ENCODE measurements around the gene PACSIN2. TPM values are rescaled to one million over a fixed set of nuclear protein-coding genes. Genes with fewer than 3 reads are reported as not detected.

The PACSIN2 gene
- total RNA-seq, 3 donors from 2014 or later: 132 to 184 (median 152) TPM

DNA sequence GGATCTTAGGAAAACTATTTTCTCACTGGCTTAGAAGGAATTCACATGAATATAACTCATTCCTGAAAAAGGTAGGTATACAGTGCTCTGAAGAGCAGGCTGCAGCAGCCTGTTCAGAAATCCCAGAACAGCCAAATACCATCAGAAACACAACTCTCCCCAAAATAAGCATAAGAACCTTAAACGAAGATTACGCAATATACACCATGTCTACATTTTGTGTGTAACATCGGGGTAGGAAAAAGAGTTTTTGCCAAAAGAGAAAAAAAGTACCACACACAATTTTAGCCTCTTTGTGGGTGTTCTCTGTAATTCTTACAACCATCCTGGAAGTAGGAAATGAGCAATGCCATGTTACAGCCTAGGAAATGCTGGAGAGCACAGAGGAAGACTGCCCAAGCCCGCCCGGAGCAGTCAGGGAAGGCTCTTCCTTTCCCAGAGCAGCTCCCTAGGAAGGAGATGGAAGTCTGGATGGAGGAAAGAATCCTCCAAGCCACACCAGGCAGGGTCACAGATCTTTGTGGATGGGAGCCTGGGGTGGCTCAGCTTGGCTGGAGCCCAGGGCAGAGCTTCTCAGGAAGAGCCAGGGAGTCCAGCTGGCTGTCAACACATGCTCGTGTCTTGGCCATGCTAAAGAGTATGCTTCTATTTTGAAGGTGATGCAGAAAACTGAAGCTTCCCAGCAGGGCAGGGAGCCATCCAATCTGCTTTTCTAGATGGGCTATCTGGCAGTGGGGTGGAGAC is 108.2 kb downstream of the PACSIN2 start:
- DNase-seq (no peak), ATAC-seq (peak; percentile 8)
- H3K9me3 ChIP-seq: no peaks in the 10 kb centered on the region
- no peak for TF ChIP-seq CTCF (IDR thresholded peaks at IDR 0.05)
- intact Hi-C loops (cut with DNase I, micrococcal nuclease): no loop called here
- H3K36me3 ChIP-seq (ENCODE audit: low read depth): no peaks in the 10 kb centered on the region
- H3K4me1 ChIP-seq (ENCODE audit: low read depth): peaks cover 18% of the 10 kb centered on the region
- no peak overlapping the region for H3K4me3 ChIP-seq

GRCh38 chr22:42905702-42906183 is 109.2 kb downstream of the PACSIN2 start:
- intact Hi-C loops (cut with DNase I, micrococcal nuclease): no loop called here
- ATAC-seq (peak; percentile 72), DNase-seq (peak; percentile 69 to 76 (median 71))
- no peak overlapping the region for H3K4me3 ChIP-seq
- no peaks in the 10 kb centered on the region for H3K9me3 ChIP-seq
- TF ChIP-seq CTCF (IDR thresholded peaks at IDR 0.05): no peak
- peaks cover 18% of the 10 kb centered on the region for H3K4me1 ChIP-seq (ENCODE audit: low read depth)
- no peaks in the 10 kb centered on the region for H3K36me3 ChIP-seq (ENCODE audit: low read depth)

DNA sequence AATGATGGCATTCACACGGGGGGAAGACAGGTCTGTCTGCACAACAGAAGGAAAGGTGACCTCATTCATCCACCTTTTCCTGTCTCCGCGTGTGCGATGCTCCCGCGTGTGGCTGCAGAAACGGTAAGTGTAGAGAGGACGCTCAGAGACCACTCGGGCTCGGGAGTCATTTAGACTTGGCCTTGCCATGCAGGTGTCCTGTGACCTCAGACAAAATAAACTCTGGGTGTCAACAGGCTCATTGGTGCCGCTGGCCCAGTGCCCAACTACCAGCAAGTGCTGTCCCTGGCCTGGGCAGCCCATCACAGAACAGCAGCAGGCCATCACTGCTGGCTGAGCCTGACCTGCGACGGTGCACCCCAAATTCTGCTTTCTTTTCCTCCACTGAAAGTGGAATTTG is 109.7 kb downstream of the PACSIN2 start:
- intact Hi-C loops (cut with DNase I, micrococcal nuclease): no loop called here
- H3K4me1 ChIP-seq (ENCODE audit: low read depth): peaks cover 18% of the 10 kb centered on the region

GRCh38 chr22:42904050-42904449 is 110.9 kb downstream of the PACSIN2 start:
- DNase-seq (no peak), ATAC-seq (no peak)
- Histone ChIP-seq H3K9me3 (no peaks in the 10 kb centered on the region), H3K4me1 (ENCODE audit: low read depth) (peaks cover 18% of the 10 kb centered on the region), H3K4me3 (no peak overlapping the region), H3K36me3 (ENCODE audit: low read depth) (no peaks in the 10 kb centered on the region)
- no peak for TF ChIP-seq CTCF (IDR thresholded peaks at IDR 0.05)
- intact Hi-C loops (cut with DNase I, micrococcal nuclease): no loop called here

More for the DNA sequence above, 109.7 kb downstream of the PACSIN2 start:
- Histone ChIP-seq H3K9me3 (no peaks in the 10 kb centered on the region), H3K4me3 (no peak overlapping the region), H3K36me3 (ENCODE audit: low read depth) (no peaks in the 10 kb centered on the region)
- no peak for TF ChIP-seq CTCF (IDR thresholded peaks at IDR 0.05)
- DNase-seq (no peak), ATAC-seq (no peak)

DNA sequence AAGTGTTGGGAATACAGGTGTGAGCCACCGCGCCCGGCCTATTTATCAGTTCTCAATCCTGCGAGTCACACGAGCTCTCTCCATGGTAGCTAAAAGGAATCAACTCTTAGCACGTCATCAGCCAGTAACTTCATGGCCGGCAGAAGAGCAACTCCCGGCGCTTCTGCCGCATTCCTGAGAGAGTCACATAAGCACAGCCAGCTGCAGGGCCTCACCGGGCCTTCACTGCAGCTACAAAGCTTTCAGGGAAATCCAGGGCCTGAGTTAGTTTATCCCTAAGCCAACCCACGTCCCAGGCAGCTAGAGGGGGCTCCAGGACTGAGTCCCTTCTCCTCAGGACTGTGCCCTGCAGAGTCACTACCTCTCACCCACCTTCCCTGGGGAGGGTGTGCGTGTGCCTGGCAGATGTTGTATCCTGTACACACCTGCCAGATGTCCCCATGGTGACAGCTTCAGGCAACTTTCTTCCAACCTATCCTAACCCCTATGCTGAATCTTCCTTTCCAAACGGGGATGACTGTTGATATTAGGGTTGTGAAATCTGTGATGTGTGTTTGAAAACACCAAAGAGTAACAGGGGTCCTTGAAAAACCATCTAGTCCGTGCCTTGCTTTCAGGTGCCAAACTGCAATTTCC is 112.0 kb downstream of the PACSIN2 start:
- DNase-seq (peak in 1 of 3 donors; percentile 28), ATAC-seq (peak; percentile 17)
- no peaks in the 10 kb centered on the region for H3K9me3 ChIP-seq
- intact Hi-C loops (cut with DNase I, micrococcal nuclease): no loop called here
- no peak overlapping the region for H3K4me3 ChIP-seq
- H3K4me1 ChIP-seq (ENCODE audit: low read depth): peaks cover 18% of the 10 kb centered on the region
- H3K36me3 ChIP-seq (ENCODE audit: low read depth): no peaks in the 10 kb centered on the region
- TF ChIP-seq CTCF (IDR thresholded peaks at IDR 0.05): no peak

Data from mucosa of descending colon (tissue), 3 donors.